Mesodermal cell (in vitro differentiated cells): Measurements from ENCODE around the gene RBM42.

Experiments used
- H3K27ac ChIP-seq: 2 replicates; pipeline ENCODE4 v1.7.0; 2013; ENCODE audit warnings: mild to moderate bottlenecking, low read depth, low read length, moderate library complexity; ENCODE audit not compliant: severe bottlenecking
- H3K36me3 ChIP-seq: 2 replicates; pipeline ENCODE4 v1.7.1; 2013; ENCODE audit warnings: mild to moderate bottlenecking, low read length, moderate library complexity; ENCODE audit not compliant: control insufficient read depth, insufficient read depth
- H3K4me1 ChIP-seq: one replicate; pipeline ENCODE4 v1.7.1; 2013; ENCODE audit warnings: mild to moderate bottlenecking, low read length; ENCODE audit not compliant: insufficient read depth, control insufficient read depth, poor library complexity, severe bottlenecking
- H3K4me3 ChIP-seq: 2 replicates; pipeline ENCODE4 v1.7.0; 2013; ENCODE audit warnings: low read length, control low read depth, mild to moderate bottlenecking; ENCODE audit not compliant: insufficient read depth, poor library complexity, severe bottlenecking; ENCODE audit errors: extremely low read depth
- H3K9me3 ChIP-seq: 2 replicates; pipeline ENCODE4 v1.7.1; 2013; ENCODE audit warnings: mild to moderate bottlenecking, low read length, moderate library complexity; ENCODE audit not compliant: control insufficient read depth
- WGBS, 2 experiments: methylation state at CpG; one replicate each; pipeline ENCODE4 v1.1.5; 2013; ENCODE audit warnings: missing lambda C conversion rate in 2 of 2; ENCODE audit not compliant: insufficient coverage in 2 of 2; 5-methylcytosine and 5-hydroxymethylcytosine counted together

RBM42 gene

DNA sequence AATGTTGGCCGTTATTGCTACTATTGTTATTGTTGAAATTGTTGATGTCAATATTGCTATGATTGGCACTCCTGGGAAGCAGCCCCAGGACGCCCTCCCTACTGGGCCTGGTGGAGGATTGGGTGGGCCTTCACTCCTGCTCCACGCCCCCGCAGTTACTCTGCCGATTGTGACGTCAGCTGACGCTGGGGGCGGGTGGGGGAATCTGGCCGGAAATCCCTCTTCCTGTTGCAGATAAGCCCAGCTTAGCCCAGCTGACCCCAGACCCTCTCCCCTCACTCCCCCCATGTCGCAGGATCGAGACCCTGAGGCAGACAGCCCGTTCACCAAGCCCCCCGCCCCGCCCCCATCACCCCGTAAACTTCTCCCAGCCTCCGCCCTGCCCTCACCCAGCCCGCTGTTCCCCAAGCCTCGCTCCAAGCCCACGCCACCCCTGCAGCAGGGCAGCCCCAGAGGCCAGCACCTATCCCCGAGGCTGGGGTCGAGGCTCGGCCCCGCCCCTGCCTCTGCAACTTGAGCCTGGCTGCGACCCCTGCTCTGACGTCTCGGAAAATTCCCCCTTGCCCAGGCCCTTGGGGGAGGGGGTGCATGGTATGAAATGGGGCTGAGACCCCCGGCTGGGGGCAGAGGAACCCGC, 12.8 kb downstream of the RBM42 start, which contains the start of gene ETV2:
TSS of gene ETV2 (plus strand) at position 231 of the 637 bp plus-strand sequence. CDS start 716 bp downstream, outside the sequence.
- WGBS, 2 experiments: 27 to 29% methylated on average over 13 to 15 of the region's 28 CpGs
- peak within 1 kb of the TSS; percentile 88 for H3K27ac ChIP-seq
- H3K9me3 ChIP-seq: no peaks in the 10 kb centered on the region
- H3K4me1 ChIP-seq: peaks cover 19% of the 10 kb centered on the region
- H3K4me3 ChIP-seq: peak within 1 kb of the TSS; percentile 48
- H3K36me3 ChIP-seq: peaks cover 19% of the 10 kb centered on the region

DNA sequence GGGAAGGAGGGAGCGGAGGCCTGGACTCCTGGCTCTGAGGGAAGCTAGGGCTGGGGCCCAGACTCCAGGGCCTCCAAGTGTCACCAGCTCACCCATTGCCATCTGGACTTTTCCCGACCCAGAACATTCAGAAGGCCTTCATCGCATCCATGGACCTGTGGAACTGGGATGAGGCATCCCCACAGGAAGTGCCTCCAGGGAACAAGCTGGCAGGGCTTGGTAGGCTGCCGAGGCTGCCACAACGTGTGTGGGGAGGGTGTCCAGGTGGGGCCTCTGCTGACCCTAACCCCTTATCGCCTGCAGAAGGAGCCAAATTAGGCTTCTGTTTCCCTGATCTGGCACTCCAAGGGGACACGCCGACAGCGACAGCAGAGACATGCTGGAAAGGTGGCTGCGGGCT, 13.5 kb downstream of the RBM42 start:
- Histone ChIP-seq H3K9me3 (no peaks in the 10 kb centered on the region), H3K4me3 (peak overlapping the region; percentile 48), H3K4me1 (peaks cover 19% of the 10 kb centered on the region), H3K27ac (peak overlapping the region; percentile 88), H3K36me3 (peaks cover 13% of the 10 kb centered on the region)
- WGBS, 2 experiments: 82 to 88% methylated on average over 7 to 8 of the region's 10 CpGs

- H3K4me3 ChIP-seq: peak overlapping the region; percentile 48
- no peaks in the 10 kb centered on the region for H3K9me3 ChIP-seq
- H3K4me1 ChIP-seq: peaks cover 19% of the 10 kb centered on the region
- H3K36me3 ChIP-seq: peaks cover 7% of the 10 kb centered on the region
- 66 to 78% methylated on average over 8 to 10 of the region's 15 CpGs for WGBS, 2 experiments
- H3K27ac ChIP-seq: peak overlapping the region; percentile 88
Observed at GRCh38 chr19:35642798-35643254, 14.0 kb downstream of the RBM42 start.

DNA sequence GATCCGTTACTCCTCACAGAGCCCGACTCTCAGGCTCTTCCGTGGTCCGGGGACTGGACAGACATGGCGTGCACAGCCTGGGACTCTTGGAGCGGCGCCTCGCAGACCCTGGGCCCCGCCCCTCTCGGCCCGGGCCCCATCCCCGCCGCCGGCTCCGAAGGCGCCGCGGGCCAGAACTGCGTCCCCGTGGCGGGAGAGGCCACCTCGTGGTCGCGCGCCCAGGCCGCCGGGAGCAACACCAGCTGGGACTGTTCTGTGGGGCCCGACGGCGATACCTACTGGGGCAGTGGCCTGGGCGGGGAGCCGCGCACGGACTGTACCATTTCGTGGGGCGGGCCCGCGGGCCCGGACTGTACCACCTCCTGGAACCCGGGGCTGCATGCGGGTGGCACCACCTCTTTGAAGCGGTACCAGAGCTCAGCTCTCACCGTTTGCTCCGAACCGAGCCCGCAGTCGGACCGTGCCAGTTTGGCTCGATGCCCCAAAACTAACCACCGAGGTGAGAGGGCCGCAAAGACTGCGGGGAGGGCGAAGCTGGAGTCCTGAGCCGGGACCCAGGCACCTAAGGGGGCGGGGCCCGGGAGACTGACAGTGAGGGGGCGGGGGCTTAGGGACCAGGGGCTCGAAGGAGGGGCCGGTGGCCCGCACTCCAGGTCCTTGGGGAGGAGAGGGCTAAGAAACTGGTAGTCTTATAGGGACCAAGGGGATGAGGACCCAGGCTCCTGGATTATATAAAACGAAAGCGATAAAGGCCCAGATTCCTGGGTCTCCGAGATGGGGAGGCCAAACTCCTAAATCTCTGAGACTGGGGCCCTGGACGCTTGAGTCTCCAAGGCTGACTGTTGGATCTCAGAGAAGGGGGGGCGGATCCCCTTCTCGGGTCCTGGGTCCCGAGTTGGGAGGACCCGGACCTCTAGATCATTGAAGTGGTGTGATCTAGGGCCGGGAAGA, 14.7 kb downstream of the RBM42 start:
- peak overlapping the region; percentile 88 for H3K27ac ChIP-seq
- peaks cover under 1% of the 10 kb centered on the region for H3K36me3 ChIP-seq

DNA sequence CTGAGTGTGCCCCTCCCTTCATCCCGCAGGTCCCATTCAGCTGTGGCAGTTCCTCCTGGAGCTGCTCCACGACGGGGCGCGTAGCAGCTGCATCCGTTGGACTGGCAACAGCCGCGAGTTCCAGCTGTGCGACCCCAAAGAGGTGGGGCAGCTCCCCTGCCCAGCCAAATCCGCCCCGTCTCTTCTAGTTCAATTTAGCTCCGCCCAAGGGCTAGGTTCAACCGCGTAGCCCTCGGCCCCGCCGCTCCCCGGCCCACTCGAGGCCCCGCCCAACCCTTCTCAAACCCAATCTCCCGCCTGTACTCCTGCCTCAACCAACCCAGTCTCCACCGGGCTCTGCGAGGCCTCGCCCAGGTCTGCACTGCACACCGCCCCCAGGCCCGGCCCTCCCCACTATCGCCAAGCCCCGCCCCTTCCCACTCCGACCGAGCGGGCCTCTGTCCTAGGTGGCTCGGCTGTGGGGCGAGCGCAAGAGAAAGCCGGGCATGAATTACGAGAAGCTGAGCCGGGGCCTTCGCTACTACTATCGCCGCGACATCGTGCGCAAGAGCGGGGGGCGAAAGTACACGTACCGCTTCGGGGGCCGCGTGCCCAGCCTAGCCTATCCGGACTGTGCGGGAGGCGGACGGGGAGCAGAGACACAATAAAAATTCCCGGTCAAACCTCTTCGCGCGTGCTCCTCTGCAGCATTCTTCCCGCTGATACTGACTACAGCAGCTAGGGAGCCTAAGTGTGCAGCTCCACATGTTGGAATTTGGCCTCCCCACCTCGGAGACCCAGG, 15.6 kb downstream of the RBM42 start:
- Histone ChIP-seq H3K4me3 (peak overlapping the region; percentile 48), H3K27ac (peak overlapping the region; percentile 88)

More for the DNA sequence above, 14.7 kb downstream of the RBM42 start:
- H3K4me1 ChIP-seq: peaks cover 19% of the 10 kb centered on the region
- H3K9me3 ChIP-seq: no peaks in the 10 kb centered on the region
- peak overlapping the region; percentile 48 for H3K4me3 ChIP-seq
- WGBS, 2 experiments: 0 to 1% methylated on average over 46 to 59 of the region's 69 CpGs

DNA sequence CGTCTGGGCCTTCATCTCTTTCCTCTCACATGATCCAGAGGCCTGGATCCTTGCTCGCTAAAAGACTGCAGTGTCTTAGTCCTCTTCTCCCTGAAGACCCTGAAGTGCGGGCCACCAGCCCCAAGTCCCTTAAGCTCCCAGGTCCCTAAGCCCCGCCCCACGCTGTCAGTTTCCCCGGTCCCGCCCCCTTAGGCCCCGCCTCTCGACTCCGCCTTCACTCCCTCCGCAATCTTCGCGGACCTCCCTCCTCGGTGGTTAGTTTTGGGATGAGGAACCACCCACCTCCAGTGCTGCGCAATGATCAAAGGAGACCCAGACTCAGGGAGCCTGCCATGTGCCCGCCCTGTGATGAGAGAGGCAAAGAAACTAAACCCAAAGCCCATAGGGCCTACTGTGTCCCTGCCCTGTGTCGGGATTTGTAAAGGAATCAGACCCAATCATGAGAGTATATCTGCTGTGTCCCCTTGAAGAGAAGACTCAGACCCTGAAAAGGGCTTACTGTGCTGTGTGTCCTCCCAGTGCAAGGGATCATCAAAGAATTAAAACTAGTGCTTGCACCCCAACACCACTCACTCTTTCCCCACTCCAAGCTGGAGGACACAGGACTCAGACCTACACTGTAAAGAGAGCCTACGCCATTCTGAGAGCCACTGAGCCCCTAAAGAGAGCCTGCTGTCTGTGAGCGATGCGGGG, 16.3 kb downstream of the RBM42 start:
- peak overlapping the region; percentile 88 for H3K27ac ChIP-seq
- peak overlapping the region; percentile 48 for H3K4me3 ChIP-seq
- peaks cover 14% of the 10 kb centered on the region for H3K4me1 ChIP-seq
- WGBS, 2 experiments: 17 to 49% methylated on average over 6 to 16 of the region's 20 CpGs
- peaks cover 3% of the 10 kb centered on the region for H3K36me3 ChIP-seq
- no peaks in the 10 kb centered on the region for H3K9me3 ChIP-seq

More for the DNA sequence above, 15.6 kb downstream of the RBM42 start:
- 1% methylated on average over 54 to 60 of the region's 60 CpGs for WGBS, 2 experiments
- Histone ChIP-seq H3K9me3 (no peaks in the 10 kb centered on the region), H3K4me1 (peaks cover 14% of the 10 kb centered on the region), H3K36me3 (no peaks in the 10 kb centered on the region)

DNA sequence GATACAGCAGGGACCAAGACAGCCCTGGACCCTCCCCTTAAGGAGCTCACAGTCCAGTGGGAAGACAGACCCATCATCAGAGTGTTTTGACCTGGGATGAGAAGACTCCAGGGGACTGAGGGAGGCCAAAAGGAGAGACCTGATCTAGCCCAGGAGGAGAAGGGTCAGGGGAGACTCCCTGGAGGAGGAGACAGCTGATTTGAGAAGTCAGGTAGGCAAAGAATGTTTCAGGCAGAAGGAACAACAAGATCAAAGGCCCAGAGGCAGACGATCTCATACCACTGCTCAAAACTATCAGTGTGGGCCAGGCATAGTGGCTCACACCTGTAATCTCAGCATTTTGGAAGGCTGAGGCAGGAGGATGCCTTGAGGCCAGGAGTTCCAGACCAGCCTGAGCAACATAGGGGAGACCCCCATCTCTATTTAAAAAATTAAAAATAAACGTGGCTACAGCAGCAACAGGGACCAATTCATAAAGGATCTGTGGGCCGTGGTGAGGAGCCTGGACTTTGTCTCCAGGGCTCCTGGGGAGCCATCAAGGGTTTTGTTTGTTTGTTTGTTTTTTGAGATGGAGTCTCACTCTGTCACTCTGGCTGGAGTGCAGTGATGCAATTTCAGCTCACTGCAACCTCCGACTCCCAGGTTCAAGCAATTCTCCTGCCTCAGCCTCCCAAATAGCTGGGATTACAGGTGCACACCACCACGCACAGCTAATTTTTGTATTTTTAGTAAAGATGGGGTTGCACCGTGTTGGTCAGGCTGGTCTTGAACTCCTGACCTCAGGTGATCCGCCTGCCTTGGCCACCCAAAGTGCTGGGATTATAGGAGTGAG, 17.1 kb downstream of the RBM42 start:
- WGBS, 2 experiments: 90 to 91% methylated on average over 6 of the region's 7 CpGs
- H3K27ac ChIP-seq: no peak overlapping the region
- peaks cover 11% of the 10 kb centered on the region for H3K36me3 ChIP-seq
- peaks cover 14% of the 10 kb centered on the region for H3K4me1 ChIP-seq
- H3K4me3 ChIP-seq: no peak overlapping the region
- H3K9me3 ChIP-seq: no peaks in the 10 kb centered on the region

DNA sequence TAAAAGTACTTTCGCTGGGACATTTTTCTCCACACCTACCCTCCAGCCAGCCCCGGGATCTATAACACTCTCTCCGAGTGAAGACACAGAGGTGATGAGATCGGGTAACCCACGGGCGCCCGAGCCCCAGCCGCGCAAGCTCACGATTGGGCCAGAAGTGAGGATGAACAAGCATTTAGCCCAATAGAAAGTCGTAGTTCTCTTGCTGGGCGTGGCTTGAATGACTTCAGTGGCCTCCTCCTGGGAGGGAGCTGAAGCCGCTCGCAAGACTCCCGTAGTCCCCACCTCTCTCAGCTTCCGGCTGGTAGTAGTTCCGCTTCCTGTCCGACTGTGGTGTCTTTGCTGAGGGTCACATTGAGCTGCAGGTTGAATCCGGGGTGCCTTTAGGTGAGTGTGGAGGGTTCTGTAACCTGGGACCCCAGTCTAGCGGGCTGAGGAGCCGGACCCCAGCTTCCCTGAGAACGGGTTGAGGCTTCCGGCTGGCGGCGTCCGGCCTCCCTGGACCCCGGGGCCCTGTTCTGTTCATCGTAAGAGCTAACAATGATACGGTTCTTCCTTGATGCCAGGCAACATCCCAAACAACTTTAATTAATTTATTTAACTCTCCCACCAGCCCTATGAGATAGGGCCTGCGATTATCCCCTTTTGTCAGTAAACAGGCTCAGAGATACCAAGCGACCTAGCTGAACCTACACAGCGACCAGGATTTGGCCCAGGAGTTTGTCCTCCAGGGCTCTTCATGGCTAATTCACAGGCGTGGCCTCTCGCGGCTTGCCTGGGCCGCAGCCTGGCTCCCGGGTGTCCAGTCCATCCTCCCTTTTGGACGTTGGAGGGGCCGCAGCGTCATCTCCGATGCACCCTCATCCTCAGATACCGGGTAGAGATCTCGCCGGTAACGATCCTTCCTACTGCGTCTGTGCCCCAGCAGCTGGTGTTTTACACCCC, 19.5 kb downstream of the RBM42 start, which contains the start of gene COX6B1:
TSS of gene COX6B1 (plus strand) at position 307 of the 945 bp plus-strand sequence. CDS start 2,921 bp downstream, outside the sequence.
- no peaks in the 10 kb centered on the region for H3K9me3 ChIP-seq
- peaks cover 29% of the 10 kb centered on the region for H3K36me3 ChIP-seq
- 0% methylated on average over 24 to 35 of the region's 46 CpGs for WGBS, 2 experiments
- peaks cover 3% of the 10 kb centered on the region for H3K4me1 ChIP-seq
- peak within 1 kb of the TSS; percentile 23 for H3K27ac ChIP-seq
- peak within 1 kb of the TSS; percentile 72 for H3K4me3 ChIP-seq
